GM19467 (cell line): ENCODE data around the gene PTGES2.
A peak's percentile ranks its signal among the peaks of the same experiment; 100 is the strongest.

ENCODE experiments used
- ATAC-seq: cut with Tn5 transposase; IDR thresholded peaks from one replicate; pipeline ENCODE4 v1.9.1; 2021; ENCODE audit warnings: mild to moderate bottlenecking, moderate library complexity; ENCODE audit not compliant: unreplicated experiment

Gene PTGES2

DNA sequence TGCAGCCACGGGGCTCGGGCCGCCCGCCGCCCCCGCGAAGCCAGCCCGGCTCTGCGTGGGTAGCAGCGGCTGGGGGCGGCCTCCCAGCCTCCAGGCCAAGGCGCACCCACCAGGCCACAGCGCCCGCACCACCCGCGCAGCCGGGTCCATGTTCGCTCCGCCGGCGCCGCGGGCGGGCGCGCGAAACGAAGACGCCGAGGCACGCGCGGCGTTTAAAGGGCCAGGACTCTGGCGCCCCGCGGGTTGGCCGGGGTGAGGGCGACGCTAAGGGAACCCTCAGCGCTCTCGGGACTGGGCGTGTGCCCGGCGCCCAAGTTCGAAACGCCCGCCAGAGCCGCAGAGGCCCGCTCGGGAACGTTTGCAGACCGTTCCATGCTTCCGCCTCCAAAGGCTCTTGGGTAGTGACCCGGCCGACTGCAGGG is at the start of gene PTGES2:
Gene PTGES2 (minus strand): TSS at position 162 of the 422 bp plus-strand sequence. CDS start 12 bp downstream, at position 150.
- ATAC-seq: peak; percentile 48

GRCh38 chr9:128175726-128176125 is 48.2 kb upstream of the PTGES2 start:
- no peak for ATAC-seq

DNA sequence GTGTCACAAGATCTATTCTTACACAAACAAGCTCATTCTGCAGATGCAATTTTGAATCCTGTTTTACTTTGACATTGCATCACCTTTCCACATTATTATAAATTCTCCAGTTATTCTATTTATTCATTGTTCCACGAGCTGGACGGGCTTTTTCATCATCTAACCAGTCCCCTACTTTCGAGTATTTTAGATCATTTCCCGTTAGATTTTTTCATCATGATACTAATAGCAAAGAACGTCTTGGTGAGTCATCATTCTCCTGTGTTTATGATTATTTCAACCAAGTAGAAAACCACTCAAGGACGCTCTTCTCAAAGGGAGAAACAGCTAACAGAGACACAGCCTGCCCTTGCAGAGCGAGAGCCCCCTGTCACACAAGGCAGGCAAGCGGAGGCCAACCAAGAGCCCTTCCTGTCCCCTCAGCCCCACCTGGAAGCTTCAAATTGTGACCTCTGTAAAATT is 47.6 kb upstream of the PTGES2 start:
- ATAC-seq: no peak

- no peak for ATAC-seq
Measured at GRCh38 chr9:128174062-128174461, 46.5 kb upstream of the PTGES2 start.

GRCh38 chr9:128169925-128170324 is 42.4 kb upstream of the PTGES2 start:
- no peak for ATAC-seq

DNA sequence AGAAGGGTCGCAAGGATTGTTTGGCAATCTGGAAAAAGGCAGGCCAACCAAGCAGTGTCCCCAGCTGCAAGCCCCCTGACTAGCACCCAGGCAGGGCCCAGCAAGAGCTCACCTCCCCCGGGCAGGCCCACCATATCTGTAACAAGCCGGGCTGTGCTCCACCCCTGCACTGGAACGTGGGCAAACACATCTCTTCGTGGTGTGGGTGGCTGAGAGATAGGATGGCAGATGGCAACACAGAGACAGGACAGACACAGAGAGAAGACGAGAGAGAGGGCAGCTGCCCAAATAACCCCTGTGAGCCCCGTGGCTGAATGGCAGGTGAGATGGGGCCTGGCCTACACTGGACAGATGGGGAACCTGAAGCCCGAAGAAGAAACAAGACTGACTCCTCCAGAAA is 42.0 kb upstream of the PTGES2 start:
- no peak for ATAC-seq

DNA sequence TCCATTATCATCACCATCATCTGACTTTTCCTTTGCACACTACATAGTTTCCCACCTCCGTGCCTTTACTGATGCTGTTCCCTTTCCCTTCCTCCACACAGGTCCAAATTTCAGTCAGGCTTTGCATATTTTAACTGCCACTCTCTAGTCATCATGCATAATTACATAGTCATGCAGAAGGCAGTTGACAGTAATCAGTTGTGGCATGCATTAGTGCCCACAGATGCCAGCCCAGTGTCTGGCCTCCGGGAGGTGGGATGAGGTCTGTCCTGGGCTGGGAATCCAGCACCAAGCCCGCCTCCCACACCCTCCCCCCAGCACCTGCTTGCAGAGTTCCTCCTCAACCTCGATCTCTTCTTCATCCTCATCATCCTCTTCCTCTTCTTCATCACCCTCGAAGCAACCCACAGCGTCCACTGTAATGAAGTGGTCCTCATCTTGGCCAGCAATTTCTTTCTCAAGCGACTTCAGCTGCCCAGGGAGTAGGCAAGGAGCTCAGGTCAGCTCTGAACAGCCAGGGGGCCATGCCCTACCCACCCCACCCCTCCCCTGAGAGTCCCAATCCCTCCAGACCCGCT is 41.3 kb upstream of the PTGES2 start:
- ATAC-seq: no peak

DNA sequence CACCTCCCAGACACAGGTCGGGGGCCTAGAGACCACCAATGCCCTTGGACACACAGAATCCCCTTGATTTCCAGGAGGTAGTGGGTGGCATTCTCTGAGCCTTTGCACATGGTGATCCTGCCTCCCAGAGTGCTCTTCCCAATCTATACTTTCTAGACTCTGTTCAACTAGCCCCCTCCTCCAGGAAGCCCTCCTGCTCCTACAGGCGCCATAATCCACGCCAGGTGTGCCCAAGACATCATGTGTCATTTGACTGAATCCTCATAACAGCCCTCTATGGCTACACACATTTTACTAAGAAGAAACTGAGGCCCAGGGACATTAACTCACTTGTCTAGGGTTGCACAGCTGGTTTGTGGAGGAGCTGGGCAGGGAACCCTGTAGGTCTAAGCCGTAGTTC is 39.7 kb upstream of the PTGES2 start:
- ATAC-seq: no peak

GRCh38 chr9:128166169-128166568 is 38.6 kb upstream of the PTGES2 start:
- ATAC-seq: no peak

GRCh38 chr9:128164307-128164885 is 36.9 kb upstream of the PTGES2 start:
- no peak for ATAC-seq

GRCh38 chr9:128163523-128164306 is 36.2 kb upstream of the PTGES2 start:
- ATAC-seq: no peak

DNA sequence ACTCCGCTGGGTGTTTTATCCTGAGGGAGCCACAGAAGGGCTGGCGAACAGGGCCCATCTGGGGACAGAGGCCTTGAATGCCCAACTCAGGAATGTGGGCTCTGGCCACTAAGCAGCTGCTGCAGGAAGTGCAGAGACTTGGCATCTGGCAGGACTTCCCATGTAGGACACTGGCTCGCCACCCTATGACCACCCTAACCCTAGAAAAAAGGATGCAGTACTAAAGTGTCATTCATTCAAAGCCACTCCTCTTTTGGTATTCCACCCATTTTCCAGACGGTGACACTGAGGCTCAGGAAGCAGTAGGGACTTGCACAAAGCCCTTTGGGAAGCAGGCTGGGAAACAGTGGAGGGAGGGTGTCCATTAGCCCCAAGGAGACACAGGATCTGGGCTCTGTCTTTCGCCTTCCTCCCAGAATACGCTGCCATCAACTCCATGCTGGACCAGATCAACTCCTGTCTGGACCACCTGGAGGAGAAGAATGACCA is 35.5 kb upstream of the PTGES2 start:
- no peak for ATAC-seq

- ATAC-seq: no peak
Measured at GRCh38 chr9:128162215-128163026, 34.9 kb upstream of the PTGES2 start.

- ATAC-seq: no peak
Measured at GRCh38 chr9:128161215-128161902, 33.8 kb upstream of the PTGES2 start.

GRCh38 chr9:128160603-128160987 is 33.1 kb upstream of the PTGES2 start:
- peak; percentile 5 for ATAC-seq

DNA sequence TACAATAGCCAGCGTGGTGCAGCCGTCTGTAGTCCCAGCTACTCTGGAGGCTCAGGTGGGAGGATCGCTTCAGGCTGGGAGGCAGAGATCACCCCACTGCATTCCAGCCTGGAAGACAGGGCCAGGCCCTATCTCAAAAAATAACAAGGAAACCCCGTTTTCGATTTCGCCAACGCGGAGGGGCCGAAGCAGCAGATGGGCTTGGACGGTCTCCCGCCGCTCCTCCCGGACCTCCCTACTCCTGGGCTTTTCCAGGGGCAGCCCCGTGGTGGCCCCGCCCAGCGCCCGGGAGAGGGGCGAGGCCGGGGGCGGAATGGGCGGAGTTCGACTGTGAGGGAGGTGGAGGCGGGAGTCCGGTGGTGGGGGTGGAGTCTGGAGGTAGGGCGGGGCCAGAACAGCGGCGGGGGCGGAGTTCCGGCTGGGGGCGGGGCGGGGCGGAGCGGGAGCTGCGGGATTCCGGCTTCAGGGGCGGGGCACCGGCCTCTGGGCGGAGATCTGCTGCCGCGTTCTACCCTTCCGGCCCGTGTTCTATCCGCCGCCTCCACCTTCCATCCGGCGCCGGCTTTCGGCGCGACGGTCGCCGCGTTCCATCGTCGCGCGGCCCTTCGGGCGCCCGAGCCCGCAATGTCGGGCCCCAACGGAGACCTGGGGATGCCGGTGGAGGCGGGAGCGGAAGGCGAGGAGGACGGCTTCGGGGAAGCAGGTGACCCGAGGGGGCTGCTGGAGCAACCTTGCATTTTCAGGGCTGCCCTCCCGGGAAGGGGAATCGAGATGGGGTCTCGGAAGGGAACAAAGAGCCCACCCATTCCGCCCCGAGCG is 32.5 kb upstream of the PTGES2 start, which contains the start of gene BBLN:
Gene BBLN (plus strand): TSS at position 482 of the 819 bp plus-strand sequence. CDS start 143 bp downstream, at position 625.
- ATAC-seq: peak; percentile 61

GRCh38 chr9:128159522-128159783 is 31.9 kb upstream of the PTGES2 start:
- no peak for ATAC-seq

- no peak for ATAC-seq
Measured at GRCh38 chr9:128155736-128156500, 28.4 kb upstream of the PTGES2 start.
